Measurements from ENCODE around the gene HERPUD2.

DNA sequence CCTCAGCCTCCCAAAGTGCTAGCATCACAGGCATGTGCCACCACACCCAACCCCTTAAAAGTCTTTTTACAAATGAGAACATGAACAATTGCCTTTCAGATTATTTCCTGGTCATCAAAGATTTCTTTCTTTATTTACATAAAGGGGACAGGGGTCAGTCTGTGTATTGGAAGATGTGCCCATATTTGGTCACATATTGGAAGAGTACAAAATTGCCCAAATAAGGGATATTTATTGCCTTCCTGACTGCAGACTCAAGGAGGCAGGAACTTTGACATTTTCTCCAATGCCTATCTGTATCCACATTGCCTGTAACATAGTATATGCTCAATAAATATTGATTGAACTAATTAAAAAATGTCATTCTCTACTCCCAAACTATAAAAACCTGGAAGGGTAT, 25.9 kb upstream of the HERPUD2 start:
- TF ChIP-seq, protein P1, sequence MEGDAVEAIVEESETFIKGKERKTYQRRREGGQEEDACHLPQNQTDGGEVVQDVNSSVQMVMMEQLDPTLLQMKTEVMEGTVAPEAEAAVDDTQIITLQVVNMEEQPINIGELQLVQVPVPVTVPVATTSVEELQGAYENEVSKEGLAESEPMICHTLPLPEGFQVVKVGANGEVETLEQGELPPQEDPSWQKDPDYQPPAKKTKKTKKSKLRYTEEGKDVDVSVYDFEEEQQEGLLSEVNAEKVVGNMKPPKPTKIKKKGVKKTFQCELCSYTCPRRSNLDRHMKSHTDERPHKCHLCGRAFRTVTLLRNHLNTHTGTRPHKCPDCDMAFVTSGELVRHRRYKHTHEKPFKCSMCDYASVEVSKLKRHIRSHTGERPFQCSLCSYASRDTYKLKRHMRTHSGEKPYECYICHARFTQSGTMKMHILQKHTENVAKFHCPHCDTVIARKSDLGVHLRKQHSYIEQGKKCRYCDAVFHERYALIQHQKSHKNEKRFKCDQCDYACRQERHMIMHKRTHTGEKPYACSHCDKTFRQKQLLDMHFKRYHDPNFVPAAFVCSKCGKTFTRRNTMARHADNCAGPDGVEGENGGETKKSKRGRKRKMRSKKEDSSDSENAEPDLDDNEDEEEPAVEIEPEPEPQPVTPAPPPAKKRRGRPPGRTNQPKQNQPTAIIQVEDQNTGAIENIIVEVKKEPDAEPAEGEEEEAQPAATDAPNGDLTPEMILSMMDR (IDR thresholded peaks at IDR 0.05) = no peak
- TF ChIP-seq POLR2A (IDR thresholded peaks at IDR 0.05) = no peak

All from prostate gland (tissue), 2 donors.